Smooth muscle cell (in vitro differentiated cells): ENCODE measurements around the gene ST8SIA3. TPM values are rescaled to one million over a fixed set of nuclear protein-coding genes. Genes with fewer than 3 reads are reported as not detected.

Experiments used
- DNase-seq: peaks from one replicate; lab custom pipeline; 2025; ENCODE audit not compliant: unreplicated experiment; lab: John Stamatoyannopoulos, UW
- H2AFZ ChIP-seq: fragments of 200-600 bp; sonication (generic); 2 replicates; pipeline ENCODE4 v1.6.0; 2016; ENCODE audit warnings: antibody characterized with exemption, low read depth, mild to moderate bottlenecking
- H3F3A ChIP-seq: fragments of 200-600 bp; sonication (generic); 2 replicates; pipeline ENCODE4 v1.6.0; 2017; ENCODE audit warnings: antibody characterized with exemption, low read depth
- H3K27ac ChIP-seq: fragments of 200-600 bp; sonication (generic); 2 replicates; pipeline ENCODE4 v1.5.1; 2016; ENCODE audit warnings: low read depth, mild to moderate bottlenecking
- H3K27me3 ChIP-seq: fragments of 200-600 bp; sonication (generic); 2 replicates; pipeline ENCODE4 v1.6.1; 2016; ENCODE audit warnings: low read depth, mild to moderate bottlenecking
- H3K36me3 ChIP-seq: fragments of 200-600 bp; sonication (generic); 2 replicates; pipeline ENCODE4 v1.5.1; 2016; ENCODE audit warnings: low read depth
- H3K4me1 ChIP-seq: fragments of 200-600 bp; sonication (generic); 2 replicates; pipeline ENCODE4 v1.5.1; 2016; ENCODE audit warnings: low read depth
- H3K4me2 ChIP-seq: fragments of 200-600 bp; sonication (generic); 2 replicates; pipeline ENCODE4 v1.6.0; 2016; ENCODE audit warnings: mild to moderate bottlenecking
- H3K4me3 ChIP-seq: fragments of 200-600 bp; sonication (generic); 2 replicates; pipeline ENCODE4 v1.5.1; 2016; ENCODE audit warnings: mild to moderate bottlenecking
- H3K79me2 ChIP-seq: fragments of 200-600 bp; sonication (generic); 2 replicates; pipeline ENCODE4 v1.6.0; 2016; ENCODE audit warnings: low read depth, mild to moderate bottlenecking
- H3K9ac ChIP-seq: fragments of 200-600 bp; sonication (generic); 2 replicates; pipeline ENCODE4 v1.6.0; 2016; ENCODE audit warnings: low read depth
- H3K9me3 ChIP-seq: fragments of 200-600 bp; sonication (generic); replicated peaks from 2 replicates; pipeline ENCODE4 v1.5.1; 2016; ENCODE audit warnings: low read depth
- H4K20me1 ChIP-seq: fragments of 200-600 bp; sonication (generic); 2 replicates; pipeline ENCODE4 v1.6.0; 2016; ENCODE audit warnings: low read depth
- CTCF ChIP-seq: fragments of 200-600 bp; sonication (generic); IDR thresholded peaks from 2 replicates; pipeline ENCODE4 v1.5.1; 2017; ENCODE audit warnings: borderline replicate concordance, mild to moderate bottlenecking, antibody characterized with exemption; ENCODE audit not compliant: insufficient read depth, poor library complexity, severe bottlenecking
- WGBS: methylation state at CpG from one replicate; pipeline ENCODE4 v1.1.7; 2016; ENCODE audit warnings: low lambda C conversion rate; 5-methylcytosine and 5-hydroxymethylcytosine counted together
- polyA plus RNA-seq: library from polyadenylated mRNA; unstranded; fragments of >200 nt; fragmentation: Nextera tagmentation; extraction: Ambion mirVana; gene quantifications from 2 replicates; pipeline ENCODE4 v1.2.1, GENCODE V29; 2016
- total RNA-seq: library from RNA; depleted of rRNA; stranded (reverse); fragments of >200 nt; gene quantifications from 2 replicates; pipeline ENCODE4 v1.2.3, GENCODE V29; 2014

Gene ST8SIA3
- total and polyA plus RNA-seq, 2 experiments from 2014 or later: not detected

- DNase-seq: no peak
Observed at GRCh38 chr18:57397440-57398132, 45.2 kb downstream of the ST8SIA3 start.

GRCh38 chr18:57404345-57404744 is 52.0 kb downstream of the ST8SIA3 start:
- DNase-seq: no peak
- no peak overlapping the region for H3K4me3 ChIP-seq
- H3F3A ChIP-seq: no peaks in the 10 kb centered on the region
- H3K79me2 ChIP-seq: no peaks in the 10 kb centered on the region
- H2AFZ ChIP-seq: no peak overlapping the region
- no peaks in the 10 kb centered on the region for H3K36me3 ChIP-seq
- no peak overlapping the region for H3K27ac ChIP-seq
- no peak overlapping the region for H3K9ac ChIP-seq
- H3K4me2 ChIP-seq: no peak overlapping the region
- H3K9me3 ChIP-seq: no peaks in the 10 kb centered on the region
- no peaks in the 10 kb centered on the region for H3K4me1 ChIP-seq
- H4K20me1 ChIP-seq: no peaks in the 10 kb centered on the region
- TF ChIP-seq CTCF: no peak
- H3K27me3 ChIP-seq: peaks cover 11% of the 10 kb centered on the region

More at GRCh38 chr18:57397440-57398132, 45.2 kb downstream of the ST8SIA3 start:
- Histone ChIP-seq H3K27ac (peak overlapping the region; percentile 84), H3K4me3 (no peak overlapping the region), H2AFZ (no peak overlapping the region), H3F3A (no peaks in the 10 kb centered on the region), H4K20me1 (no peaks in the 10 kb centered on the region), H3K9me3 (no peaks in the 10 kb centered on the region), H3K4me1 (no peaks in the 10 kb centered on the region), H3K36me3 (no peaks in the 10 kb centered on the region), H3K27me3 (peaks cover 4% of the 10 kb centered on the region), H3K4me2 (no peak overlapping the region), H3K79me2 (no peaks in the 10 kb centered on the region), H3K9ac (peak overlapping the region; percentile 33)
- WGBS: 13% methylated on average over 2 of the region's 2 CpGs
- TF ChIP-seq CTCF: no peak

- no peak for TF ChIP-seq CTCF
- no peaks in the 10 kb centered on the region for H3K4me1 ChIP-seq
- H3K4me3 ChIP-seq: no peak overlapping the region
- H2AFZ ChIP-seq: no peak overlapping the region
- no peaks in the 10 kb centered on the region for H3F3A ChIP-seq
- H4K20me1 ChIP-seq: no peaks in the 10 kb centered on the region
- no peaks in the 10 kb centered on the region for H3K36me3 ChIP-seq
- no peaks in the 10 kb centered on the region for H3K79me2 ChIP-seq
- no peak overlapping the region for H3K27ac ChIP-seq
- H3K4me2 ChIP-seq: no peak overlapping the region
- H3K9me3 ChIP-seq: no peaks in the 10 kb centered on the region
- no peak for DNase-seq
- H3K27me3 ChIP-seq: peaks cover 37% of the 10 kb centered on the region
- H3K9ac ChIP-seq: no peak overlapping the region
Observed at GRCh38 chr18:57409650-57410049, 57.3 kb downstream of the ST8SIA3 start.

GRCh38 chr18:57410749-57411148 is 58.4 kb downstream of the ST8SIA3 start:
- H3K9me3 ChIP-seq: no peaks in the 10 kb centered on the region
- H3K27ac ChIP-seq: no peak overlapping the region
- no peak for TF ChIP-seq CTCF
- no peaks in the 10 kb centered on the region for H3K4me1 ChIP-seq
- 61% methylated on average over 3 of the region's 3 CpGs for WGBS
- H4K20me1 ChIP-seq: no peaks in the 10 kb centered on the region
- no peaks in the 10 kb centered on the region for H3F3A ChIP-seq
- no peak overlapping the region for H2AFZ ChIP-seq
- peaks cover 37% of the 10 kb centered on the region for H3K27me3 ChIP-seq
- H3K9ac ChIP-seq: no peak overlapping the region
- no peak for DNase-seq
- H3K36me3 ChIP-seq: no peaks in the 10 kb centered on the region
- no peak overlapping the region for H3K4me3 ChIP-seq
- H3K4me2 ChIP-seq: no peak overlapping the region
- no peaks in the 10 kb centered on the region for H3K79me2 ChIP-seq
